HEK293 (cell line): ENCODE measurements around the gene TRAF1.
A peak's percentile ranks its signal among the peaks of the same experiment; 100 is the strongest.

ENCODE experiments used
- CTCF ChIA-PET: fragments of 350-600 bp; formaldehyde crosslinking; extraction: SDS; loops from one replicate; lab custom pipeline; 2021; ENCODE audit warnings: antibody characterized with exemption; lab: Yijun Ruan, JAX
- POLR2A ChIA-PET: fragments of 300-600 bp; formaldehyde crosslinking; extraction: SDS; loops from one replicate; lab custom pipeline; 2020; ENCODE audit warnings: antibody characterized with exemption, inconsistent platforms; lab: Yijun Ruan, JAX
- H3K27ac ChIP-seq: fragments of 200-500 bp; sonication (Bioruptor generic); 2 replicates; pipeline ENCODE4 v1.5.1; 2014; ENCODE audit warnings: low read depth, low read length, control low read depth, inconsistent platforms; ENCODE audit errors: extremely low read depth
- H3K36me3 ChIP-seq, 2 experiments: fragments of 200-500 bp in 1 of 2; sonication (Bioruptor generic) in 1 of 2; 1 replicate in 1 of 2; 2 replicates in 1 of 2; pipeline ENCODE4 v1.5.1; 2014 to 2017; ENCODE audit warnings: inconsistent platforms in 2 of 2, low read length in 2 of 2; ENCODE audit not compliant: control insufficient read depth in 2 of 2, insufficient read depth in 1 of 2
- H3K4me1 ChIP-seq: fragments of 200-500 bp; sonication (Bioruptor generic); 2 replicates; pipeline ENCODE4 v1.5.1; 2014; ENCODE audit warnings: mild to moderate bottlenecking, low read length, inconsistent platforms; ENCODE audit not compliant: control insufficient read depth, insufficient read depth
- H3K4me3 ChIP-seq: 2 replicates; pipeline ENCODE4 v1.5.1; 2011; ENCODE audit warnings: low read depth, mild to moderate bottlenecking, control low read depth, low read length, moderate library complexity
- H3K9me3 ChIP-seq: fragments of 200-500 bp; sonication (Bioruptor generic); 2 replicates; pipeline ENCODE4 v1.5.1; 2014; ENCODE audit warnings: low read depth, low read length, inconsistent platforms; ENCODE audit not compliant: control insufficient read depth, insufficient read depth
- BCL11B ChIP-seq: fragments of 450-650 bp; formaldehyde crosslinking; IDR thresholded peaks from 2 replicates; pipeline ENCODE4 v1.5.1; 2016; ENCODE audit warnings: low read depth, missing biosample characterization, missing genetic modification characterization
- KLF7 ChIP-seq: fragments of 450-650 bp; formaldehyde crosslinking; IDR thresholded peaks from 2 replicates; pipeline ENCODE4 v1.5.1; 2016; ENCODE audit warnings: missing biosample characterization, missing genetic modification characterization, borderline replicate concordance
- PRDM10 ChIP-seq: fragments of 450-650 bp; formaldehyde crosslinking; IDR thresholded peaks from 2 replicates; pipeline ENCODE4 v1.5.1; 2016; ENCODE audit warnings: missing biosample characterization, missing genetic modification characterization
- SCRT1 ChIP-seq: fragments of 450-650 bp; formaldehyde crosslinking; IDR thresholded peaks from 2 replicates; pipeline ENCODE4 v1.5.1; 2016; ENCODE audit warnings: missing biosample characterization, missing genetic modification characterization, borderline replicate concordance
- ZBTB1 ChIP-seq: fragments of 450-650 bp; formaldehyde crosslinking; IDR thresholded peaks from 2 replicates; pipeline ENCODE4 v1.5.1; 2016; ENCODE audit warnings: missing biosample characterization, missing genetic modification characterization
- ZBTB21 ChIP-seq: fragments of 450-650 bp; formaldehyde crosslinking; IDR thresholded peaks from 2 replicates; pipeline ENCODE4 v1.5.1; 2017; ENCODE audit warnings: missing biosample characterization, missing genetic modification characterization
- ZFP69B ChIP-seq: fragments of 450-650 bp; formaldehyde crosslinking; IDR thresholded peaks from 2 replicates; pipeline ENCODE4 v1.5.1; 2016; ENCODE audit warnings: missing biosample characterization, missing genetic modification characterization
- ZNF10 ChIP-seq: fragments of 450-650 bp; formaldehyde crosslinking; IDR thresholded peaks from 2 replicates; pipeline ENCODE4 v1.5.1; 2017; ENCODE audit warnings: missing biosample characterization, missing genetic modification characterization
- ZNF121 ChIP-seq: fragments of 450-650 bp; formaldehyde crosslinking; IDR thresholded peaks from 2 replicates; pipeline ENCODE4 v1.5.1; 2016; ENCODE audit warnings: missing biosample characterization, missing genetic modification characterization
- ZNF133 ChIP-seq: fragments of 450-650 bp; formaldehyde crosslinking; IDR thresholded peaks from 2 replicates; pipeline ENCODE4 v1.5.1; 2016; ENCODE audit warnings: missing biosample characterization, missing genetic modification characterization
- ZNF19 ChIP-seq: fragments of 450-650 bp; formaldehyde crosslinking; IDR thresholded peaks from 2 replicates; pipeline ENCODE4; 2016; ENCODE audit warnings: missing biosample characterization, missing genetic modification characterization, low read depth
- ZNF202 ChIP-seq: fragments of 450-650 bp; formaldehyde crosslinking; IDR thresholded peaks from 2 replicates; pipeline ENCODE4 v1.5.1; 2016; ENCODE audit warnings: missing biosample characterization, missing genetic modification characterization, borderline replicate concordance
- ZNF248 ChIP-seq: fragments of 450-650 bp; formaldehyde crosslinking; IDR thresholded peaks from 2 replicates; pipeline ENCODE4 v1.5.1; 2017; ENCODE audit warnings: missing biosample characterization, missing genetic modification characterization
- ZNF335 ChIP-seq: fragments of 450-650 bp; formaldehyde crosslinking; conservative IDR thresholded peaks from 2 replicates; pipeline ENCODE4 v1.5.1; 2016; ENCODE audit warnings: missing biosample characterization, missing genetic modification characterization
- ZNF521 ChIP-seq: fragments of 450-650 bp; formaldehyde crosslinking; IDR thresholded peaks from 2 replicates; pipeline ENCODE4 v1.5.1; 2017; ENCODE audit warnings: missing biosample characterization, mild to moderate bottlenecking, missing genetic modification characterization
- ZNF544 ChIP-seq: fragments of 450-650 bp; formaldehyde crosslinking; IDR thresholded peaks from 2 replicates; pipeline ENCODE4 v1.5.0; 2017; ENCODE audit warnings: missing biosample characterization, missing genetic modification characterization
- ZNF548 ChIP-seq: fragments of 450-650 bp; formaldehyde crosslinking; IDR thresholded peaks from 2 replicates; pipeline ENCODE4 v1.5.1; 2016; ENCODE audit warnings: missing biosample characterization, missing genetic modification characterization
- ZNF596 ChIP-seq: fragments of 450-650 bp; IDR thresholded peaks from 2 replicates; pipeline ENCODE4 v1.5.0; 2018; ENCODE audit warnings: missing biosample characterization, mild to moderate bottlenecking, missing genetic modification characterization, moderate library complexity
- ZNF600 ChIP-seq: fragments of 450-650 bp; formaldehyde crosslinking; IDR thresholded peaks from 2 replicates; pipeline ENCODE4 v1.5.1; 2016; ENCODE audit warnings: missing biosample characterization, missing genetic modification characterization
- ZNF610 ChIP-seq: fragments of 450-650 bp; formaldehyde crosslinking; IDR thresholded peaks from 2 replicates; pipeline ENCODE4 v1.5.1; 2016; ENCODE audit warnings: missing biosample characterization, missing genetic modification characterization, borderline replicate concordance
- ZNF621 ChIP-seq: fragments of 450-650 bp; formaldehyde crosslinking; IDR thresholded peaks from 2 replicates; pipeline ENCODE4 v1.5.1; 2017; ENCODE audit warnings: missing biosample characterization, missing genetic modification characterization
- ZNF629 ChIP-seq: fragments of 450-650 bp; formaldehyde crosslinking; IDR thresholded peaks from 2 replicates; pipeline ENCODE4 v1.5.1; 2017; ENCODE audit warnings: missing biosample characterization, missing genetic modification characterization
- ZNF777 ChIP-seq: fragments of 450-650 bp; formaldehyde crosslinking; IDR thresholded peaks from 2 replicates; pipeline ENCODE4 v1.5.1; 2017; ENCODE audit warnings: missing biosample characterization, missing genetic modification characterization, borderline replicate concordance
- ZXDB ChIP-seq: fragments of 450-650 bp; formaldehyde crosslinking; IDR thresholded peaks from 2 replicates; pipeline ENCODE4 v1.5.1; 2016; ENCODE audit warnings: missing biosample characterization, missing genetic modification characterization
- TF ChIP-seq, protein P1 (sequence below): IDR thresholded peaks from 2 replicates; pipeline ENCODE4 v1.6.1; 2011; ENCODE audit warnings: mild to moderate bottlenecking, low read depth, low read length, borderline replicate concordance
- TF ChIP-seq, protein P2 (sequence below): fragments of 450-650 bp; formaldehyde crosslinking; IDR thresholded peaks from 2 replicates; pipeline ENCODE4 v1.5.1; 2016; ENCODE audit warnings: missing biosample characterization, missing genetic modification characterization
- TF ChIP-seq, protein P3 (sequence below): fragments of 450-650 bp; formaldehyde crosslinking; IDR thresholded peaks from 2 replicates; pipeline ENCODE4 v1.5.1; 2016; ENCODE audit warnings: missing biosample characterization, missing genetic modification characterization

The TRAF1 gene

DNA sequence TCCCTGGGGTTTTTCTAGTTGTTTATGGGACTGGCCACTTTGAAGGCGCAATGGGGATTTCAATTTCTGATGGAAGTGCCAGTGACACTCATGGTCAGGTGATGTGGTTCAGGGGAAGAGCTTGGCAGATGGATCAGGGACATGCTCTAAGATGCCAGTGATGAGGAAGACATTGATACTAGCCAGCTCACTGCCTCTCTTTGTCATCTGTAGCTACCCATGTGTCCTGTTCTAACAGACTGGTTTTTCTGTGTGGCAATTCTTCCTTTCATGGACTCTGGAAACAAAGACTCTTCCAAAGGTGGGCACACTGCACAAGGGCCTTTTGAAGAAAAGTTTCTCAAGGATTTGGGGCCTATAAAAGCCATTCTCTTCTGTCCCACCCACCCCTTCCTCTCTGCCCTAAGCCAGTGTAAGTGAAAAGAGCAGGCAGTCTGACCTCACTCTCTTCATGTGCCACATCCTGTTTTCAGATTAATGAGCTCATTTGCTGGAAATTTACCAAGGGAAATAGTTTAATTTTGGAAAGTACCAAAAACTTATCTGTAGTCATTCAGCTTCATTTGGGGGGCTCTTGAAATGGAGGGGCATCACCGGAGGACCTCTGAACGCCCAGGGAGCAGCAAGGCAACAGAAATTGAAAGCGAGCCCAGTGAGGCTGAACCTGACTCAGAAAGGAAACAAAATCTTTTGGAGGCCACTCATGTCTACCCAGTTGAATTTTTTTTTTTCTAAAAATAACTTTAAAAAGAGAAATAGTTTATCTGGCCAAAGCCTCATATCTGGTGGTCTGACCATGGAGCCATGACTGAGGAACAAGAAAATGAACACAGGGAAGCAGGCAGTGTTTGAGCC lies 4.9 kb upstream of the TRAF1 start (continued):
- peak; percentile 57 for TF ChIP-seq PRDM10 (tag by site-specific recombination)
- no peak for TF ChIP-seq ZNF121 (tag by site-specific recombination)
- peak; percentile 28; the same call in 1 of the 2 replicates for TF ChIP-seq ZNF629 (tag by site-specific recombination)
- TF ChIP-seq KLF7 (tag by site-specific recombination): no peak
- no peak for TF ChIP-seq ZBTB1 (tag by site-specific recombination)
- TF ChIP-seq SCRT1 (tag by site-specific recombination): no peak
- 0 out of 2 replicates have a peak, but pooled peaks have one; percentile 24 for TF ChIP-seq ZBTB21 (tag by site-specific recombination)
- no peak for TF ChIP-seq ZFP69B (tag by site-specific recombination)
- TF ChIP-seq ZNF610 (tag by site-specific recombination): no peak
- no peak for TF ChIP-seq BCL11B

DNA sequence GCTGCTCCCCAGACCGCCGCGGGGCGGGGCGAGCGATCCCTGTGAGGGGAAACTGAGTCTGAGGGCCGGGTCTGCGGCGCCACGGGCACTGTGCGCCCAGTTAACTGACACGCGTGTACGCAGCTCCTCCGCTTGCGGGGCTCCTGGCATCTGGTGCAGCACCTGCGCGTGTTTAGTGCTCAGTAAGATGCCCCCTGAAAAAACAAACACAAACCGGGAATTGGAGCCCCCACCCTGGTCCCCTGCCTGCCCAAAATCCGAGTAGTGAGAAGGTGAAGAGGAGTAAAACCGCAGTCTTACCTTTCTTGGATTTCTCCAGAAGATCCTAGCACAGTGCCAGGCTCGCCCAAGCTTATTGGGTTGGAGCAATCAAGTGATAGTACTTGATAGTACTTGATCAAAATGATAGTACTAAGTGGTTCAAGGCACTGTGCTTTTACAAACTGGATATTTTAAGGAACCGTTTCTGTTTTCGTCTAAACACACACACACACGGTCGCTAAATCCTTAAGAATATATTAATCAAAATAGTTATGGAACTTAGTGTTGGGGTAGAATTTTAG lies 2.7 kb upstream of the TRAF1 start:
- CTCF ChIA-PET: interaction anchor here (0.6 to 1.2 kb wide), 6 partner anchors 13 to 651 kb away, joined by 3 to 7 read pairs (median 4); no protein-coding TSS in a partner anchor
- no peaks in the 10 kb centered on the region for H3K36me3 ChIP-seq
- POLR2A ChIA-PET: interaction anchor here (0.9 to 1.4 kb wide), 4 partner anchors 10 to 199 kb away, joined by 3 to 8 read pairs (median 4); partner anchors contain the start of gene FBXW2
- H3K27ac ChIP-seq: peak overlapping the region; percentile 56; the same call in 1 of the 2 replicates
- H3K4me1 ChIP-seq: no peaks in the 10 kb centered on the region
- peak overlapping the region; percentile 52 for H3K4me3 ChIP-seq
- H3K9me3 ChIP-seq: no peaks in the 10 kb centered on the region
- no peak for TF ChIP-seq ZNF202
- TF ChIP-seq ZNF596 (tag by site-specific recombination): no peak
- peak; percentile 90 for TF ChIP-seq ZNF600 (tag by site-specific recombination)
- TF ChIP-seq ZNF19 (tag by site-specific recombination): no peak
- TF ChIP-seq ZNF248 (tag by site-specific recombination): no peak
- TF ChIP-seq, protein P1, sequence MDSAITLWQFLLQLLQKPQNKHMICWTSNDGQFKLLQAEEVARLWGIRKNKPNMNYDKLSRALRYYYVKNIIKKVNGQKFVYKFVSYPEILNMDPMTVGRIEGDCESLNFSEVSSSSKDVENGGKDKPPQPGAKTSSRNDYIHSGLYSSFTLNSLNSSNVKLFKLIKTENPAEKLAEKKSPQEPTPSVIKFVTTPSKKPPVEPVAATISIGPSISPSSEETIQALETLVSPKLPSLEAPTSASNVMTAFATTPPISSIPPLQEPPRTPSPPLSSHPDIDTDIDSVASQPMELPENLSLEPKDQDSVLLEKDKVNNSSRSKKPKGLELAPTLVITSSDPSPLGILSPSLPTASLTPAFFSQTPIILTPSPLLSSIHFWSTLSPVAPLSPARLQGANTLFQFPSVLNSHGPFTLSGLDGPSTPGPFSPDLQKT: no peak
- no peak for TF ChIP-seq ZNF335 (tag by site-specific recombination)
- TF ChIP-seq ZXDB (tag by site-specific recombination): peak; percentile 67; the same call in 1 of the 2 replicates
- no peak for TF ChIP-seq ZNF521 (tag by site-specific recombination)
- TF ChIP-seq ZNF548: no peak
- no peak for TF ChIP-seq ZNF10 (tag by site-specific recombination)
- TF ChIP-seq ZNF777: no peak
- TF ChIP-seq, protein P2, sequence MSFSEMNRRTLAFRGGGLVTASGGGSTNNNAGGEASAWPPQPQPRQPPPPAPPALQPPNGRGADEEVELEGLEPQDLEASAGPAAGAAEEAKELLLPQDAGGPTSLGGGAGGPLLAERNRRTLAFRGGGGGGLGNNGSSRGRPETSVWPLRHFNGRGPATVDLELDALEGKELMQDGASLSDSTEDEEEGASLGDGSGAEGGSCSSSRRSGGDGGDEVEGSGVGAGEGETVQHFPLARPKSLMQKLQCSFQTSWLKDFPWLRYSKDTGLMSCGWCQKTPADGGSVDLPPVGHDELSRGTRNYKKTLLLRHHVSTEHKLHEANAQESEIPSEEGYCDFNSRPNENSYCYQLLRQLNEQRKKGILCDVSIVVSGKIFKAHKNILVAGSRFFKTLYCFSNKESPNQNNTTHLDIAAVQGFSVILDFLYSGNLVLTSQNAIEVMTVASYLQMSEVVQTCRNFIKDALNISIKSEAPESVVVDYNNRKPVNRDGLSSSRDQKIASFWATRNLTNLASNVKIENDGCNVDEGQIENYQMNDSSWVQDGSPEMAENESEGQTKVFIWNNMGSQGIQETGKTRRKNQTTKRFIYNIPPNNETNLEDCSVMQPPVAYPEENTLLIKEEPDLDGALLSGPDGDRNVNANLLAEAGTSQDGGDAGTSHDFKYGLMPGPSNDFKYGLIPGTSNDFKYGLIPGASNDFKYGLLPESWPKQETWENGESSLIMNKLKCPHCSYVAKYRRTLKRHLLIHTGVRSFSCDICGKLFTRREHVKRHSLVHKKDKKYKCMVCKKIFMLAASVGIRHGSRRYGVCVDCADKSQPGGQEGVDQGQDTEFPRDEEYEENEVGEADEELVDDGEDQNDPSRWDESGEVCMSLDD (tag by site-specific recombination): no peak
- no peak for TF ChIP-seq ZNF133 (tag by site-specific recombination)
- TF ChIP-seq, protein P3, sequence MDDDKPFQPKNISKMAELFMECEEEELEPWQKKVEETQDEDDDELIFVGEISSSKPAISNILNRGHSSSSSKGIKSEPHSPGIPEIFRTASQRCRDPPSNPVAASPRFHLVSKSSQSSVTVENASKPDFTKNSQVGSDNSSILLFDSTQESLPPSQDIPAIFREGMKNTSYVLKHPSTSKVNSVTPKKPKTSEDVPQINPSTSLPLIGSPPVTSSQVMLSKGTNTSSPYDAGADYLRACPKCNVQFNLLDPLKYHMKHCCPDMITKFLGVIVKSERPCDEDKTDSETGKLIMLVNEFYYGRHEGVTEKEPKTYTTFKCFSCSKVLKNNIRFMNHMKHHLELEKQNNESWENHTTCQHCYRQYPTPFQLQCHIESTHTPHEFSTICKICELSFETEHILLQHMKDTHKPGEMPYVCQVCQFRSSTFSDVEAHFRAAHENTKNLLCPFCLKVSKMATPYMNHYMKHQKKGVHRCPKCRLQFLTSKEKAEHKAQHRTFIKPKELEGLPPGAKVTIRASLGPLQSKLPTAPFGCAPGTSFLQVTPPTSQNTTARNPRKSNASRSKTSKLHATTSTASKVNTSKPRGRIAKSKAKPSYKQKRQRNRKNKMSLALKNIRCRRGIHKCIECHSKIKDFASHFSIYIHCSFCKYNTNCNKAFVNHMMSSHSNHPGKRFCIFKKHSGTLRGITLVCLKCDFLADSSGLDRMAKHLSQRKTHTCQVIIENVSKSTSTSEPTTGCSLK: no peak
- no peak for TF ChIP-seq ZNF544 (tag by site-specific recombination)
- no peak for TF ChIP-seq ZNF621 (tag by site-specific recombination)
